ENCODE results near the gene P3H3. TPM values are rescaled to one million over a fixed set of nuclear protein-coding genes. Genes with fewer than 3 reads are reported as not detected.

P3H3 gene
- total and polyA plus RNA-seq, 9 of the 15 experiments (the other 6 are each of a cell fraction or from before 2014, with no cell fraction given) = 0.03 to 15.0 (median 4.8) TPM

DNA sequence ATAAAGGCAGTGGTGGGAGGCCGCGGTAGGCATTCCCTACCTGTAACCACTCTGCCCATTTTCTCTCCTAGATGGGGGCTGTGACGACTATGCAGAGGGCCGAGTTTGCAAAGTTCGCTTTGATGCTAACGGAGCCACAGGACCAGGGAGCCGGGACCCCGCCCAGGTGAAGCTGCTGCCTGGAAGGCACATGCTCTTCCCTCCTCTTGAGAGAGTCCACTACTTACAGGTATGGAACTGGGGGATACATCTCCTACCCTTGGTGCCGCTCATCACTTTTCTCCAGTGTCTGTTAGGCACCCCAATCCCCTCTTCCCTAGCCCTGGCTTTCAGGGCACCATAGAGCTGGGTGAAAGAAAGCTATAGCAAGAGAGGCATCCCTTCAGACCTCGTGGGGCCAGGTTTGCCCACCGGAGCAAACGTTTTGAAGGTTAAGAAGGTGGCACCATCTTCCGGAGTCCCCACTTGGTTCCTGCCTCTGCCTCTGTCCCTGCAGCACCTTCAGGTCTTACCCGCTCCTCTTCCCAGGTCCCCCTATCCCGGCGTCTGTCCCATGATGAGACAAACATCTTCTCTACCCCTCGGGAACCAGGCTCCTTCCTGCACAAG is 2.0 kb upstream of the P3H3 start:
- Histone ChIP-seq H3K9me3 (replicated peaks; ENCODE audit: control insufficient read depth, insufficient read depth, low read depth, low read length) (no peaks in the 10 kb centered on the region), H3K79me2 (ENCODE audit: control insufficient read depth, insufficient read depth, low read length) (peaks cover 24% of the 10 kb centered on the region), H4K20me1 (replicated peaks; ENCODE audit: control insufficient read depth, insufficient read depth, low read length) (no peaks in the 10 kb centered on the region), H3K4me3 (no peak overlapping the region), H2AFZ (ENCODE audit: low read depth, low read length) (no peak overlapping the region), H3K36me3 (ENCODE audit: control insufficient read depth, insufficient read depth, low read length) (peaks cover 15% of the 10 kb centered on the region; the same call in 1 of the 3 replicates), H3K27me3 (ENCODE audit: control insufficient read depth in 2 of 2, insufficient read depth in 2 of 2, low read length in 2 of 2) (peaks cover 0 to 4% of the 10 kb centered on the region in 2 experiments; a peak in 2 of 5 replicates), H3K9ac (ENCODE audit: insufficient read depth in 1 of 2, low read depth in 2 of 2, low read length in 2 of 2) (no peak overlapping the region; a peak in 1 of 4 replicates), H3K27ac (ENCODE audit: extremely low read depth, low read depth, low read length) (no peak overlapping the region), H3K9me1 (ENCODE audit: control insufficient read depth, insufficient read depth, low read length) (no peaks in the 10 kb centered on the region), H3K4me2 (ENCODE audit: insufficient read depth, low read length) (no peak overlapping the region), H3K4me1 (replicated peaks in 1 of 2; ENCODE audit: control insufficient read depth in 2 of 2, insufficient read depth in 2 of 2, low read length in 2 of 2) (peaks cover 14 to 57% of the 10 kb centered on the region in 2 experiments; a peak in 4 of 5 replicates)
- no peak for DNase-seq (ENCODE audit: extremely low read depth in 1 of 4, low spot score in 3 of 4)
- ChIA-PET POLR2A (no interaction called here), CTCF (ENCODE audit: low intra/inter-chr PET ratio) (interaction anchor here (0.5 to 1.9 kb wide), 5 partner anchors 59 to 259 kb away, joined by 3 to 15 read pairs (median 5); partner anchors contain the start of gene MLF2)
- BruUV-seq (replicated peaks) = no TSS peak
- ATAC-seq = no peak
- FAIRE-seq = no peak
- WGBS (ENCODE audit: insufficient coverage, low coverage, missing lambda C conversion rate) = 75% methylated on average over 10 of the region's 17 CpGs
- intact Hi-C loops (cut with micrococcal nuclease) = loop anchor here (2.0 to 10.0 kb wide), 4 partner anchors 49 to 271 kb away; partner anchors contain the start of genes IFFO1 and ZNF384
- in situ Hi-C loops (cut with MboI) = no loop called here
- TF ChIP-seq TSC22D4 (tag; IDR thresholded peaks at IDR 0.05) = no peak
- TF ChIP-seq ESRRB (CRISPR knock-in tag; IDR thresholded peaks at IDR 0.05; ENCODE audit: borderline replicate concordance) = no peak
- TF ChIP-seq SETDB1 (IDR thresholded peaks at IDR 0.05; ENCODE audit: low read length) = no peak
- TF ChIP-seq NR1H2 (CRISPR knock-in tag; IDR thresholded peaks at IDR 0.05) = no peak
- TF ChIP-seq, protein P1, sequence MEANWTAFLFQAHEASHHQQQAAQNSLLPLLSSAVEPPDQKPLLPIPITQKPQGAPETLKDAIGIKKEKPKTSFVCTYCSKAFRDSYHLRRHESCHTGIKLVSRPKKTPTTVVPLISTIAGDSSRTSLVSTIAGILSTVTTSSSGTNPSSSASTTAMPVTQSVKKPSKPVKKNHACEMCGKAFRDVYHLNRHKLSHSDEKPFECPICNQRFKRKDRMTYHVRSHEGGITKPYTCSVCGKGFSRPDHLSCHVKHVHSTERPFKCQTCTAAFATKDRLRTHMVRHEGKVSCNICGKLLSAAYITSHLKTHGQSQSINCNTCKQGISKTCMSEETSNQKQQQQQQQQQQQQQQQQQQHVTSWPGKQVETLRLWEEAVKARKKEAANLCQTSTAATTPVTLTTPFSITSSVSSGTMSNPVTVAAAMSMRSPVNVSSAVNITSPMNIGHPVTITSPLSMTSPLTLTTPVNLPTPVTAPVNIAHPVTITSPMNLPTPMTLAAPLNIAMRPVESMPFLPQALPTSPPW (CRISPR knock-in tag; IDR thresholded peaks at IDR 0.05) = no peak
- no peak for TF ChIP-seq ZNF561 (CRISPR knock-in tag; conservative IDR thresholded peaks at IDR 0.05)
- TF ChIP-seq, protein P2, sequence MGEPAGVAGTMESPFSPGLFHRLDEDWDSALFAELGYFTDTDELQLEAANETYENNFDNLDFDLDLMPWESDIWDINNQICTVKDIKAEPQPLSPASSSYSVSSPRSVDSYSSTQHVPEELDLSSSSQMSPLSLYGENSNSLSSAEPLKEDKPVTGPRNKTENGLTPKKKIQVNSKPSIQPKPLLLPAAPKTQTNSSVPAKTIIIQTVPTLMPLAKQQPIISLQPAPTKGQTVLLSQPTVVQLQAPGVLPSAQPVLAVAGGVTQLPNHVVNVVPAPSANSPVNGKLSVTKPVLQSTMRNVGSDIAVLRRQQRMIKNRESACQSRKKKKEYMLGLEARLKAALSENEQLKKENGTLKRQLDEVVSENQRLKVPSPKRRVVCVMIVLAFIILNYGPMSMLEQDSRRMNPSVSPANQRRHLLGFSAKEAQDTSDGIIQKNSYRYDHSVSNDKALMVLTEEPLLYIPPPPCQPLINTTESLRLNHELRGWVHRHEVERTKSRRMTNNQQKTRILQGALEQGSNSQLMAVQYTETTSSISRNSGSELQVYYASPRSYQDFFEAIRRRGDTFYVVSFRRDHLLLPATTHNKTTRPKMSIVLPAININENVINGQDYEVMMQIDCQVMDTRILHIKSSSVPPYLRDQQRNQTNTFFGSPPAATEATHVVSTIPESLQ (CRISPR knock-in tag; IDR thresholded peaks at IDR 0.05) = no peak
- TF ChIP-seq, protein P3, sequence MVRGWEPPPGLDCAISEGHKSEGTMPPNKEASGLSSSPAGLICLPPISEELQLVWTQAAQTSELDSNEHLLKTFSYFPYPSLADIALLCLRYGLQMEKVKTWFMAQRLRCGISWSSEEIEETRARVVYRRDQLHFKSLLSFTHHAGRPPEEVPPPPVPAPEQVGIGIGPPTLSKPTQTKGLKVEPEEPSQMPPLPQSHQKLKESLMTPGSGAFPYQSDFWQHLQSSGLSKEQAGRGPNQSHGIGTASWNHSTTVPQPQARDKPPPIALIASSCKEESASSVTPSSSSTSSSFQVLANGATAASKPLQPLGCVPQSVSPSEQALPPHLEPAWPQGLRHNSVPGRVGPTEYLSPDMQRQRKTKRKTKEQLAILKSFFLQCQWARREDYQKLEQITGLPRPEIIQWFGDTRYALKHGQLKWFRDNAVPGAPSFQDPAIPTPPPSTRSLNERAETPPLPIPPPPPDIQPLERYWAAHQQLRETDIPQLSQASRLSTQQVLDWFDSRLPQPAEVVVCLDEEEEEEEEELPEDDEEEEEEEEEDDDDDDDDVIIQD (CRISPR knock-in tag; IDR thresholded peaks at IDR 0.05) = no peak
- TF ChIP-seq KAT2B (IDR thresholded peaks at IDR 0.05; ENCODE audit: low read depth, low read length) = no peak
- TF ChIP-seq, protein P4, sequence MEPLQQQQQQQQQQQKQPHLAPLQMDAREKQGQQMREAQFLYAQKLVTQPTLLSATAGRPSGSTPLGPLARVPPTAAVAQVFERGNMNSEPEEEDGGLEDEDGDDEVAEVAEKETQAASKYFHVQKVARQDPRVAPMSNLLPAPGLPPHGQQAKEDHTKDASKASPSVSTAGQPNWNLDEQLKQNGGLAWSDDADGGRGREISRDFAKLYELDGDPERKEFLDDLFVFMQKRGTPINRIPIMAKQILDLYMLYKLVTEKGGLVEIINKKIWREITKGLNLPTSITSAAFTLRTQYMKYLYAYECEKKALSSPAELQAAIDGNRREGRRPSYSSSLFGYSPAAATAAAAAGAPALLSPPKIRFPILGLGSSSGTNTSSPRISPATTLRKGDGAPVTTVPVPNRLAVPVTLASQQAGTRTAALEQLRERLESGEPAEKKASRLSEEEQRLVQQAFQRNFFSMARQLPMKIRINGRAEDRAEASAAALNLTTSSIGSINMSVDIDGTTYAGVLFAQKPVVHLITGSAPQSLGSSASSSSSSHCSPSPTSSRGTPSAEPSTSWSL (CRISPR knock-in tag; IDR thresholded peaks at IDR 0.05; ENCODE audit: borderline replicate concordance) = no peak
- TF ChIP-seq HMG20A (CRISPR knock-in tag; conservative IDR thresholded peaks at IDR 0.05) = no peak
- TF ChIP-seq ZSCAN29 (IDR thresholded peaks at IDR 0.05) = no peak
- TF ChIP-seq GTF2E2 (tag; IDR thresholded peaks at IDR 0.05) = no peak
- no peak for TF ChIP-seq BACH1 (tag; IDR thresholded peaks at IDR 0.05)
- TF ChIP-seq, protein P5, sequence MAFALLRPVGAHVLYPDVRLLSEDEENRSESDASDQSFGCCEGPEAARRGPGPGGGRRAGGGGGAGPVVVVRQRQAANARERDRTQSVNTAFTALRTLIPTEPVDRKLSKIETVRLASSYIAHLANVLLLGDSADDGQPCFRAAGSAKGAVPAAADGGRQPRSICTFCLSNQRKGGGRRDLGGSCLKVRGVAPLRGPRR (CRISPR knock-in tag; IDR thresholded peaks at IDR 0.05) = no peak

Data from K562 (cell line).